Myocyte (in vitro differentiated cells): ENCODE measurements around the gene LRP11. TPM values are rescaled to one million over a fixed set of nuclear protein-coding genes. Genes with fewer than 3 reads are reported as not detected.
"Not testable (repeated sequence)": the region's sequence is repeated elsewhere in the genome, so short reads cannot be mapped to it uniquely, and the experiment has no call there.

ENCODE experiments used
- DNase-seq: peaks from one replicate; pipeline ENCODE4 v3.0.0-alpha.2; 2012; ENCODE audit warnings: low read depth
- total RNA-seq: library from RNA; depleted of rRNA; stranded (reverse); fragments of >200 nt; gene quantifications from 2 replicates; pipeline ENCODE4 v1.2.3, GENCODE V29; 2014

Gene LRP11
- total RNA-seq, 1 donor from 2014 or later = 53.2 TPM

GRCh38 chr6:149898966-149899365 is 34.8 kb upstream of the LRP11 start:
- DNase-seq = no peak

GRCh38 chr6:149897855-149898744 is 33.9 kb upstream of the LRP11 start, which contains the start of gene RAET1E:
Gene RAET1E (minus strand): TSS chr6:149898113. CDS start chr6:149890901, 7,212 bp downstream.
- DNase-seq = no peak

DNA sequence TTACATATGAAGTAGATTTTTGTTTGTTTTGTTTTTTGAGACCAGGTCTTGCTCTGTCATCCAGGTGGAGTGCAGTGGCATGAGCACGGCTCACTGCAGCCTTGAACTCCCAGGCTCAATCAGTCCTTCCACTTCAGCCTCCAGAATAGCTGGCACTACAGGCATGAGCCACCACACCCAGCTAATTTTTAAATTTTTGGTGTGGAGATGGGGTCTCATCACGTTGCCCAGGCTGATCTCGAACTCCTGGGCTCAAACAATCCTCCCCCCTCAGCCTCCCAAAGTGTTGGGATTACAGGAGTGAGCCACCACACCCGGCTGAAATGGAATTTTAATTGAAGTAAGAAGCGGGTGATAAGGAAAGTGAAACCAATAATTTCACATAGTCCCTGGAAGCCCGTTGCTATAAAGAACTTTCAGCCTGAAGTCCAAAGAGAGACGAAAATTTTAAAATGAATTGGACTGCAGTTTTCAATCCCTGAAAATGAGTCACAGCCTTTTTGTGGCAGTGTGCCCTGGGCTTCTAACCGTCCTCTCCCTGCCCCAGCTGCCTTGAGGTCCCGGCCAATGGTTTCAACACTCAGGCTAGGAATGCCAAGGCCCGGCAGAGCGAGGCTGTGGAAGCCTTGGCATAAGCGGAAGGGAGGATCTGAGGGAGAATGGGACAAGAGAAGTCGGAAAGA is 33.0 kb upstream of the LRP11 start:
- peak; percentile 97 for DNase-seq

DNA sequence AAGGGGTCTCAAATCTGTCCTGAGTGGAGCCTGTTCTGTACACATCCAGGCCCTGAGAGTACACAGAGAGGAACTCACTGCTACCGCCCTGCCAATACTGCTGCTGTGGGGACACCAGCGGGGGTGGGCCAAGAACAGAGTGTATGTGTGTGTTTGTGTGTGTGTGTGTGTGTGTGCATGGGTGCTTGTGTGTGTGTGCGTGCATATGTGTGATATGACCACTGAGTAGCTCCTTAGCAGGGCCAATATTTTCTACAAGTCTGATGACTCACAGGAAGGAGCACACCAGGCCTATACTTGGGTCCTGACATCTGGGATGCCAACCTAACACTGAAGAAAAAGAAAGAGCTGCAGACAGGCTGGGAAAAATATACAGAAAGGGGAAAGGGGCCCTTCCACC is 32.3 kb upstream of the LRP11 start:
- DNase-seq = peak; percentile 45

GRCh38 chr6:149895833-149896271 is 31.7 kb upstream of the LRP11 start:
- DNase-seq = peak; percentile 62

- peak; percentile 62 for DNase-seq
Measured at GRCh38 chr6:149895048-149895590, 31.0 kb upstream of the LRP11 start.

DNA sequence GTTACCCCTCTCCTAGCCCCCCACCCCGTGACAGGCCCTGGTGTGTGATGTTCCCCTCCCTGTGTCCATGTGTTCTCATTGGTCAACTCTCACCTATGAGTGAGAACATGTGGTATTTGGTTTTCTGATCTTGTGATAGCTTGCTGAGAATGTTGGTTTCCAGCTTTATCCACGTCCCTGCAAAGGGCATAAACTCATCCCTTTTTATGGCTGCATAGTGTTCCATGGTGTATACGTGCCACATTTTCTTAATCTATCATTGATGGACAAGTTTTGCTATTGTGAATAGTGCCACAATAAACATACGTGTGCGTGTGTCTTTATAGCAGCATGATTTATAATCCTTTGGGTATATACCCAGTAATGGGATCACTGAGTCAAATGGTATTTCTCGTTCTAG is 27.7 kb upstream of the LRP11 start:
- DNase-seq = not testable (repeated sequence)

- DNase-seq = no peak
Measured at GRCh38 chr6:149891259-149891658, 27.1 kb upstream of the LRP11 start.

- peak; percentile 77 for DNase-seq
Measured at GRCh38 chr6:149890629-149891045, 26.5 kb upstream of the LRP11 start.

DNA sequence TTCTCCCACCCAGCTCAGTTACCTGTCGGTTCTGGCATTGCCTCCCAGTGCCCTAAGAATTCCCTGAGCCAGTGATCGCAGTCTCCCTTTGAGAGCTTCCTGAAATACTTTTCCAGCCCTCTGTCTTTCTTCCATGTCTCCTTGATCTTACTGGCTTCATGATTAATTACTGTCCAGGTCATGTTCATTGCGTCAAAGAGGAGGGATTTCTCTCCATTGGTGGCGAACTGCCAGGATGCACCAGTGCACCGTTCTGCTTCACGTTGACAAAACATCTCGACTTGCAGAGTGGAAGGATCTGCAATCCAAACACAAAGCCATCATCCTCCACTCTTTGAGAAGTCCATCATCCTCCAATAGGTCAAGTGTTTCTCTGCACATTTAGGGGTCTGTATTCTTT is 25.2 kb upstream of the LRP11 start:
- no peak for DNase-seq

DNA sequence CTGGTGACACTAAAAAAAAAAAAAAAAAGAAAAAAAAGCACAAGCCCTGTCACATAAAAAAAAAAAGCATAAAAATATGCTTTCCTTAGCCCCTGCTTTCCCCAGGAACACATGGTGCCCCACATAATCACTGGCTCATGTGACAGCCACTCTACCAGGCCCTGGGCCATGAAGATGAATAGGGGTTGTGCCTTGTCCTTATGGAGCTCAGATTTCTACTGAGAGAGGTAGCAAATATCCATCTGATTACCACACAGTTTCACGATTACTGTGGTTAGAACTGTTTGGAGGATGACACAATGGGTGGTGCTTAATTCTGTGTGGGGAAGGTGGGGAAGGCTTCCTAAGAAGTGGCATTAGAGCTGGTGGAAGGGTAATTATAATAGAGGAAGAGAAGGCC is 24.5 kb upstream of the LRP11 start:
- peak; percentile 82 for DNase-seq

DNA sequence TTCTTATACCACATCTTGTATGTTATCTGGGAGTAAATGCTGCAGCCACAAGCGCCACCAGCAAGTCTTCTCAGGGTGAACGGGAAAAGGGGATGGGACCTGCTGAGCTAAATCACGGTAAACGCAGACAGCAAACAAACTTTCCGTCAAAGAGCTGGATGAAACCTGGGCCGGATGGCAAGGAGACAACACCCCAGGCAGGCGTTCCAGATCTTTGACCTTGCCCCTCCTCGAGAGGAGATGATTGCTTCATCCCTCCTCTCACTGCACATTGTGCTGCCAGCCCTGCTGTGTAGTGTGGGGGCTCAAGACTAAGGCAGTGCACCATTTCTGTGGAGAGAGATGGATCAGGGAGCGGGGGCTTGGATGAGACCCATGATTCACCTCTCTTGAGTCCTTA is 23.9 kb upstream of the LRP11 start:
- no peak for DNase-seq

DNA sequence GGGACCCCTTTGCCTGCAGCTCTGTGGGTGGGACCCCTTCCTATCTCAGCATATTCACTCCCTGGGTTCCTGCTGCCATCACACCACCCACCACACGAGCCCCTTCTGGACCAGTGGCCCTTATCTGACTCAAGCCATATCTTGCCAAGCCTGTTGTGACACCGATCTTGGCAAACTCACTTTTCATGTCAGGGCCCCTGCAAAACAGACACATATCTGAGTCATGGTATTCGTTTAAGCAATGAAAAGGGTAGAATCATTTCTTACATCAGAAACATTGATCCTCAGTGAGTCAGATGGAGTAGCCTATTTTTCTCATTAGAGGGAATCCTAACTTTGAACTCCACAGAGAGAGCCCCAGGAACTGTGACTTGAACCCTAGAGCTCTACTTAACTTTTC is 23.2 kb upstream of the LRP11 start:
- no peak for DNase-seq

DNA sequence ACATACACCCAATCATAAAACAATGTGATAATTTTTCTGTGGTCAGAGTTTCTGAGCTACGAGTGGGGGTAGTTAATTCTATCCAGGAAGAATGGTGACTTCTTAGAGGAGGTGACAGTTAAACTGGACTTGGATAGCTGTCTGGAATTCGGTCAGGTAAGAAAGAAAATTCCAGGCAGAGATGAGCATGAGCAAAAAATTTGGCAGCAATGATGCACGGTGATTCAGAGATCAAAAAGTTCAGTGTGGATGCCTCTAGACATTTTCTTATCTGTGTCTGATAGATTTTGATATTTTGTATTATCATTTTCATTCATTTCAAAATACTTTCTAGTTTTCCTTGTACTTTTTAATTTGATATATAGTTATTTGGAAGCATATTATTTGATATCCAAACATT is 21.7 kb upstream of the LRP11 start:
- no peak for DNase-seq

- no peak for DNase-seq
Measured at GRCh38 chr6:149884617-149885016, 20.5 kb upstream of the LRP11 start.

GRCh38 chr6:149884215-149884614 is 20.1 kb upstream of the LRP11 start:
- DNase-seq = no peak

DNA sequence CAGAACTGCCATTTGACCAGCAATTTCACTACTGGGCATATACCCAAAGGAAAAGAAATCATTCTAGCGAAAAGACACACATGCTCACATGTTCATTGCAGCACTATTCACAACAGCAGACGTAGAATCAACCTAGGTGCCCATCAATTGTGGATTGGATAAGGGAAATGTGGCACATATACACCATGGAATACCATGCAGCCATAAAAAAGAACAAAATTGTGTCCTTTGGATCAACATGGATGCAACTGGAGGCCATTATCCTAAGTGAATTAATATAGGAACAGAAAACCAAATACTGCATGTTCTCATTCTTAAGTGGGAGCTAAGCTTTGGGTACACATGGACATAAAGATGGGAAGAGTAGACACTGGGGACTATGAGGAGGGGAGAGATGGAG is 17.7 kb upstream of the LRP11 start:
- DNase-seq = no peak

- DNase-seq = peak; percentile 82
Measured at GRCh38 chr6:149881066-149881766, 17.1 kb upstream of the LRP11 start.

DNA sequence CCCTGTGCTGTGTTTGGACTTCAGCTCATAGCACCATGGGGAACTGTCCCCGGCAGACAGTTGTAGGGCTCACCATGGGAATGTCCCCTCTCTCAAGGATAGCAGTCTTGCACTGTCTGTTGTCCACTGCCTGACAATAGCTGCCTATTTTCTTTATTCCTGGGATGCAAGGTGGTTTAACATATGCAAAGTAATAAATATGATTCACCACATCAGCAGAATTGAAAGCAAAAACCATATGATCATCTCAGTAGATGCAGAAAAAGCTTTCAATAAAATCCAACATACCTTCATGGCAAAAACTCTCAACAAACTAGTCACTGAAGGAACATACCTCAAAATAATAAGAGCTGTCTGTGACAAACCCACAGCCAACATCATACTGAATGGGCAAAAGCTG is 13.5 kb upstream of the LRP11 start:
- DNase-seq = no peak

- no peak for DNase-seq
Measured at GRCh38 chr6:149876241-149876933, 12.2 kb upstream of the LRP11 start.

- no peak for DNase-seq
Measured at GRCh38 chr6:149872233-149872632, 8.1 kb upstream of the LRP11 start.
